Measurements from ENCODE around the gene PRC1. TPM values are rescaled to one million over a fixed set of nuclear protein-coding genes. Genes with fewer than 3 reads are reported as not detected.

Gene PRC1
- total RNA-seq, 4 donors from 2014 or later: 4.0 to 5.8 (median 4.6) TPM

- Histone ChIP-seq H3K36me3 (peaks cover 0 to 5% (median 0%) of the 10 kb centered on the region in 4 donors), H3K27ac (replicated peaks in 1 of 4) (peak overlapping the region; percentile 69 to 81 (median 78)), H3K9me3 (no peaks in the 10 kb centered on the region), H3K4me3 (peak overlapping the region; percentile 75 to 91 (median 86)), H3K4me1 (peaks cover 18 to 38% (median 33%) of the 10 kb centered on the region in 4 donors), H3K27me3 (no peaks in the 10 kb centered on the region)
- no peak for DNase-seq (ENCODE audit: extremely low spot score)
- intact Hi-C loops (cut with DNase I): loop anchor here (2.0 to 10.0 kb wide), 2 partner anchors 28 to 68 kb away; partner anchors contain the start of genes PRC1 and RCCD1
- WGBS: 35% methylated on average over 1 of the region's 1 CpG
- no peak for TF ChIP-seq POLR2AphosphoS5 (IDR thresholded peaks at IDR 0.05)
- TF ChIP-seq POLR2A (IDR thresholded peaks at IDR 0.05; ENCODE audit: low read depth): no peak
- TF ChIP-seq EP300 (IDR thresholded peaks at IDR 0.05): no peak
- TF ChIP-seq, protein P1, sequence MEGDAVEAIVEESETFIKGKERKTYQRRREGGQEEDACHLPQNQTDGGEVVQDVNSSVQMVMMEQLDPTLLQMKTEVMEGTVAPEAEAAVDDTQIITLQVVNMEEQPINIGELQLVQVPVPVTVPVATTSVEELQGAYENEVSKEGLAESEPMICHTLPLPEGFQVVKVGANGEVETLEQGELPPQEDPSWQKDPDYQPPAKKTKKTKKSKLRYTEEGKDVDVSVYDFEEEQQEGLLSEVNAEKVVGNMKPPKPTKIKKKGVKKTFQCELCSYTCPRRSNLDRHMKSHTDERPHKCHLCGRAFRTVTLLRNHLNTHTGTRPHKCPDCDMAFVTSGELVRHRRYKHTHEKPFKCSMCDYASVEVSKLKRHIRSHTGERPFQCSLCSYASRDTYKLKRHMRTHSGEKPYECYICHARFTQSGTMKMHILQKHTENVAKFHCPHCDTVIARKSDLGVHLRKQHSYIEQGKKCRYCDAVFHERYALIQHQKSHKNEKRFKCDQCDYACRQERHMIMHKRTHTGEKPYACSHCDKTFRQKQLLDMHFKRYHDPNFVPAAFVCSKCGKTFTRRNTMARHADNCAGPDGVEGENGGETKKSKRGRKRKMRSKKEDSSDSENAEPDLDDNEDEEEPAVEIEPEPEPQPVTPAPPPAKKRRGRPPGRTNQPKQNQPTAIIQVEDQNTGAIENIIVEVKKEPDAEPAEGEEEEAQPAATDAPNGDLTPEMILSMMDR (IDR thresholded peaks at IDR 0.05): no peak
Measured at GRCh38 chr15:91022832-91023129, 28.4 kb upstream of the PRC1 start.

DNA sequence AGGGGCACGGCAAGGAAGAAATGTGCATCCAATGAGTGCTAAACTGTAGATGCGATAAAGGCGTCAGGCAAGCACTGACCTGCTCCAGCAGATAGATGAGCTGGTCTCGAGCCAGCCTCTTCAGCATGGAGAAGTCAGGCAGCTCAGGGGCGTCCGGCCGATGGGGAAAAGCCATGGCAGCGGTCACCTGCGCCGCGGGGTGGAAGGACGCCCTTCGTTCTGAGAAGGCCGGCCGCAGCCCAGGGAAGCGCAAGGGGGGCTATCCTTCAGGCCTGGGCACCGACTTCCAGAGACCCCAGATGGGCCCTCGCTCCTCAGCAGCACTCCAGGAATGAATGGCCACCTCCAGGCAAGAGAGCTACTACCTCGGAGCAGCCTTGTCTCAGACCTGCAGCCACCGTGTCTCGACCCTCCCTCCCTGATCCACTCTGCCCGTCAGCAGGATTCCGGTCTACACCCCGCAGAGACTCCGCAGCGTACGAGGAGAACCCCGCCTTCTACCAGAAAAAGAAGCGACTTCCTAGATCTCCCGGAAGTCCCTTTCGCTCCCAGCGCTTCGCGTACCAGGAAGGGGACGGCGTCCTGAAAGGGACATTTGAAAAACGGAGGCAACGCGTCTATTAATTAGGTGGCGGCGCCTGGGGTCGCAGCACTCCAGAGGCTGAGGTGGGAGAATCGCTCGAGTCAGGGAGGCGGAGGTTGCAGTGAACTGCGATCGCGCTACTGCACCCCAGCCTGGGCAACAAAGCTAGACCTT lies 27.9 kb upstream of the PRC1 start, which contains the start of gene VPS33B:
TSS of gene VPS33B (minus strand) at position 520 of the 757 bp plus-strand sequence. CDS start at position 175, 345 bp downstream.
- under 1% methylated on average over 38 of the region's 48 CpGs for whole genome bisulfite sequencing
- Histone ChIP-seq H3K27me3 (no peaks in the 10 kb centered on the region), H3K4me3 (peak within 1 kb of the TSS; percentile 75 to 91 (median 86)), H3K9me3 (no peaks in the 10 kb centered on the region), H3K27ac (replicated peaks in 1 of 4) (peak within 1 kb of the TSS; percentile 69 to 81 (median 78)), H3K4me1 (peaks cover 18 to 40% (median 33%) of the 10 kb centered on the region in 4 donors), H3K36me3 (peaks cover 0 to 9% (median 2%) of the 10 kb centered on the region in 4 donors)
- DNase-seq (ENCODE audit: extremely low spot score): peak; percentile 93
- intact Hi-C loops (cut with DNase I): loop anchor here (2.0 to 10.0 kb wide), 2 partner anchors 27 to 67 kb away; partner anchors contain the start of genes PRC1 and RCCD1
- TF ChIP-seq, protein P1 (IDR thresholded peaks at IDR 0.05): peak in 1 of 3 experiments; percentile 10
- TF ChIP-seq EP300 (IDR thresholded peaks at IDR 0.05) (no peak), POLR2AphosphoS5 (IDR thresholded peaks at IDR 0.05) (peak; percentile 82 to 89), POLR2A (IDR thresholded peaks at IDR 0.05; ENCODE audit: low read depth) (no peak)

DNA sequence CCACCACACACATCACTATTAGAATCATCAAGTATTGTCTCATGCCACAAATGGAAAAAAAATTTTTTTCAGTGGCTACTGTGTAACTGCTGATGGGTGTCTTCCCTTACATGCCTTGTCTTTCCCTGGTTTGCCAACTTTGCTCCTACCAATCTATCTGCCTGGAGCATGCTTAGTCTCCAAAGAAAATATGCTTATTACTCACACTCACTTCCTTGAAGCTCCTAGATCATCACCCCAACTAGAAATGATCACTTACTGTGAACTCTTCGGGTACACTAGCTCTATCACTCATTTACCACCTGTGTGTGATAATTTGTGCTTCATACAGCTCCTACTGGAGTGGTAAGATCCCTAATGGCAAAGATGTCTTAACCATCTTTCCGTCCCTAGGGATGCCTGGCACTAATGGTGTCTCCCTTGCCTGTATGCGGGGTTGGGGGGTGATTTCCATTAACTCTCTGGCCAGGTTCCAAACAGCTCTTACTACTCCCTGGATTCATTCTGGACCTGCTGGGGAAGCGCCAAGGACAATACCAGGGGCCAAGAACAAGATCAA lies 27.3 kb upstream of the PRC1 start:
- H3K4me3 ChIP-seq: peak overlapping the region; percentile 75 to 91 (median 86)
- TF ChIP-seq EP300 (IDR thresholded peaks at IDR 0.05) (no peak), POLR2AphosphoS5 (IDR thresholded peaks at IDR 0.05) (no peak), POLR2A (IDR thresholded peaks at IDR 0.05; ENCODE audit: low read depth) (no peak)
- TF ChIP-seq, protein P1 (IDR thresholded peaks at IDR 0.05): no peak
- intact Hi-C loops (cut with DNase I): loop anchor here (2.0 to 10.0 kb wide), 2 partner anchors 27 to 67 kb away; partner anchors contain the start of genes PRC1 and RCCD1
- WGBS: 8% methylated on average over 4 of the region's 4 CpGs
- peaks cover 0 to 14% (median 7%) of the 10 kb centered on the region in 4 donors for H3K36me3 ChIP-seq
- no peaks in the 10 kb centered on the region for H3K9me3 ChIP-seq
- H3K27ac ChIP-seq (replicated peaks in 1 of 4): peak overlapping the region; percentile 69 to 81 (median 78)
- no peaks in the 10 kb centered on the region for H3K27me3 ChIP-seq
- no peak for DNase-seq (ENCODE audit: extremely low spot score)
- peaks cover 18 to 40% (median 33%) of the 10 kb centered on the region in 4 donors for H3K4me1 ChIP-seq

GRCh38 chr15:91018158-91018557 lies 23.8 kb upstream of the PRC1 start:
- no peak overlapping the region for H3K27ac ChIP-seq (replicated peaks in 1 of 4)
- DNase-seq (ENCODE audit: extremely low spot score): no peak
- H3K27me3 ChIP-seq: no peaks in the 10 kb centered on the region
- H3K36me3 ChIP-seq: peaks cover 16 to 49% (median 27%) of the 10 kb centered on the region in 4 donors
- peaks cover 17 to 37% (median 30%) of the 10 kb centered on the region in 4 donors for H3K4me1 ChIP-seq
- intact Hi-C loops (cut with DNase I): no loop called here
- H3K4me3 ChIP-seq: no peak overlapping the region
- no peaks in the 10 kb centered on the region for H3K9me3 ChIP-seq
- WGBS: 80% methylated on average over 3 of the region's 3 CpGs
- TF ChIP-seq POLR2A (IDR thresholded peaks at IDR 0.05; ENCODE audit: low read depth): no peak
- TF ChIP-seq, protein P1 (IDR thresholded peaks at IDR 0.05): no peak
- TF ChIP-seq POLR2AphosphoS5 (IDR thresholded peaks at IDR 0.05): no peak
- no peak for TF ChIP-seq EP300 (IDR thresholded peaks at IDR 0.05)
